Measurements from ENCODE around the gene LGR4.

LGR4 gene

DNA sequence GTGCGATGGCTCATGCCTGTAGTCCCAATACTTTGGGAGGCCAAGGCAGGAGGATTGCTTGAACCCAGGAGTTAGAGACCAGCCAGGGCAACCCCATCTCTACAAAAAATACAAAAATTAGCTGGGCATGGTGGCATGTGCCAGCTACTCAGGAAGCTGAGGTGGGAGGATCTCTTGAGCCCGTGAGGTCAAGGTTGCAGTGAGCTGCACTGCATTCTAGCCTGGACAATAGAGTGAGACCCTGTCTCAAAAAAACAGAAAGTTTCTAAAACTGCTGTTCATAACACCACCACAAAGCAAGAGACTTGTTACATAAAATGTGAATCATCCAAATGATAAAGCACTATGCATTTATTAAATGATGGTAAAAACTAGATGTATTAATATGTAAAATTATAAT is 69.4 kb downstream of the LGR4 start:
- DNase-seq (ENCODE audit: low read depth in 4 of 4, low spot score in 1 of 4) = no peak

DNA sequence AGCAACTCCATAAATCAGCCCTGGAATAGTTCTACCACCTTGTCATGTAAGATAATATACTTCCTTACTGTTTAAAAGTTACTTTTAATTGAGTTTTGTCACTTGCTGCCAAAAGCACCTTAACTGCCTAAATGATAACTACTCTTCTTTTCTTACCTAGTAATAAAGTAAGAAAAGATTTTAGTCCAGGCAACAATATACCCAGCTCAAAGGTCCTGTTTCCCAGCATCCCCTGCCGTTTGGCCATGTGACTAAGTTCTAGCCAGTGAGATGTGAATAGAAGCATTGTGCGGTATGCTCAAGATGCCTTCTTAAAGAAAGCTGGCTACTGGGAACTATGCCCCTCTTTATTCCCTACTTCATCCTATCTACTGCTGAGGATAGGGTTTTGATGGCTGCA is 70.1 kb downstream of the LGR4 start:
- DNase-seq (ENCODE audit: low read depth in 4 of 4, low spot score in 1 of 4) = no peak

DNA sequence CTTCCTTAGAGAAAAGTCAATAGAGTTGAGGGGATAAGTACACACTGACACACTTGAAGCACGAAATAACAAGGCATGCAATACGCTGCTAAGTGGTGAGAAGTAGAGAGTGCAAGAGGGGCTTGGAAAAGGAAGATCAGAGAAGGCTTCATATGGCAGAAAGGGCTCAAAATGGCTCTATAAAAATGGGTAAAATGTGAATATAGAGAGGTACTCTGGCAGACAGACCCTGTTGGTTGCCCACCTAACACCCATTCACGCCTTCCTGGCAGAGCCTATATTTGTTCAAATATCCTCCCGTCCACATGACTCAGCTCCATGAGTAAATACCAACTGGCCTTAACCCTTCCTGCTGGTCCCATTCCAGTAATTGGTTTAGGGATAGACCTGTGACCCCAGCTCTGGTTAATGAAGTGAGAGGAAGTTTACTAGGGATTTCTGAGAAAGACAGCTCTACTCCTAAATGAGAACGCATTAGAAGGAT is 70.7 kb downstream of the LGR4 start:
- no peak for DNase-seq (ENCODE audit: low read depth in 4 of 4, low spot score in 1 of 4)

- DNase-seq (ENCODE audit: low read depth in 4 of 4, low spot score in 1 of 4) = no peak
Observed at GRCh38 chr11:27401280-27401832, 71.2 kb downstream of the LGR4 start.

- no peak for DNase-seq (ENCODE audit: low read depth in 4 of 4, low spot score in 1 of 4)
Observed at GRCh38 chr11:27398400-27398770, 74.2 kb downstream of the LGR4 start.

DNA sequence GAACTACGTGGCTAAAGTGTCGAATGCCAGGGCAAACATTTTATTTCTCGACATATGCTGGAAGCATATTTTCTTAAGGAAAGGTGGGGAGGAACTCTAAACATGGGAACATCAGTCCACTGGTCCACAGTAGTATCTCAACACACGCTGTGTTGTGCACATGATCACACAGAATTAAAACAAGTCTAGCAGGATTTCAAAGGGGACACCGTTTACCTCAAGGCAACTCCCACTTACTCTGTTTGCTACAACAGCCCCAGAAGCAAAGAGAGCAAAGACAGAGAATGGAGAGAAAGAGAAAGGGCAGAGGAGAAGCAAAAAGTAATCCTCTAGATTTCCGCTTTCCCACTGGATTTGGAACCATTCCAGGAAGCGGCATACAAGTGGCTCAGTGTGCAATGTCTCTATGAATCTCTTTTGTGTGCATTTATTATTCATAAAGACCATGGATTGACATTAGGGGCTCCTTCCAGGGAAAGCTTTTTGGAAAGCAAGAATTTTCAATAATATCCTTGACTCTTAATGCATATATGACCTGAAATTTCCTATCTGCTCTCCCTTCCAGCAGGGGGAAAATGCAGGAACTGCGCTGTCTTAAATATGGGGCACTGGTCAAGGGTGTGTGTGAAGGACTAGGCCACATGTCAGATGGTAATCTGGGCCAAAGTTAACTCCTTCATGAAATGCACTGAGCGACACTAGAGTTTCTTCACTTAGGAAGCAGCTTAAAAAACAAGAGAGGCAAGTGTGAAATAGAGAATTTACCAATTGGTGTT is 74.8 kb downstream of the LGR4 start:
- DNase-seq (ENCODE audit: low read depth in 4 of 4, low spot score in 1 of 4) = no peak

DNA sequence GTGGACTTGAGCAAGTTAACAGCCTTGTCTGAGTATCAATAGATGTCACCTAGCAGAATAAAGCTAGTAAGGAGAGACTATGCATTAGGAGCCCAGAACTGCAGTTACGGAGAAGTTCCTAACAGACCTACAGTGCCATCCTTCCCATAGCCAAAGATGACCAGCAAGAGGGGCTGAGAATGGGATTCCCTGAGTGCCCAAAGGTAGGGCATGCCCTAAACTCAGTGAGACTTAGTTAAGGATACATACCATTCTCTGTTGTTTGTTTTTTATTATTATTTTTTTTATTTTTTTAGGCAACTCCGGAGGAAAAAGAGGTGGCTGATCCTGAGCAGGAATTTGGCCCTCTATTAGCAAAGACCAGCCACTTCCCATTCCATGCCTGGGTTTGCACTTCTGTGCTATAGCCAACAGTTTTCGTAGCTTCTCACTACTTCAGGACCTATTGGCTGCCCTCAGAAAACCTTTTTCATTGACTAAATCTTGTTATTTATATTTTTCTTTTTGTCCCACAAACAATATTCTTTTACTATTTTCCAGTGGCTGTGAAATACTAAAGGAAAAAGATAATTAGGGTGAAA is 76.2 kb downstream of the LGR4 start:
- DNase-seq (ENCODE audit: low read depth in 4 of 4, low spot score in 1 of 4) = no peak

DNA sequence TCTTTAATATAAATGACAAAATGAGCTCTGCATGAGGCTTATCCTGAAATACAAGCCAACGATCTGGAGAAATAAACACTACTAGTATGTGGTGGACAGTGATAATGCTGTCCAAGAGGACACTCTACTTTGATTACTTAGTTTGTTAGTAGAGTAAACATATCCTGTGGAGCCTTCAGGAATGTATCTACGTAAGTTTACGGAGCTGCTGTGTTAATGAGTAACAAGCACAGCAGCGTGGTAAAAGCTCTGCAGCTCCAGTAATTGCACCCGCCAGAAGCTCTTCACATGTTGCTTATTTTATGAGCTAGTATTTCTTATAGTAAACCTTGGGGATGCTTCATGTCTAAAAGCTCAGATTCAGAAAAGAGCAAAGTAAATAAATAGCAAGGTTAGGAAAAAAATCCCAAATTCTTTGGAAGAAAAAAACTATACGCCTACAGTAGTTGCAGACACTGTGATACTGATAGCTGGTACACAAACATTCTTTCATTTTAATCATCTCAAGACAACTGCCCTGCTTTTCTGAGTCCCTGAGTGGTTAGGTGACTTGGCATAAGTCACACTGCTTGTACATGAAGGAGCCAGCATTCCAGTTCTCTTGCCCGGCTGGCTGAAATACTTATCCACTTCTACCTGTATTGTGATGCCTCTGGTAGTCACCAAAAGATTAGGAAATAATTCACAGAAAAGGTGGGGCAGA is 76.9 kb downstream of the LGR4 start:
- no peak for DNase-seq (ENCODE audit: low read depth in 4 of 4, low spot score in 1 of 4)

DNA sequence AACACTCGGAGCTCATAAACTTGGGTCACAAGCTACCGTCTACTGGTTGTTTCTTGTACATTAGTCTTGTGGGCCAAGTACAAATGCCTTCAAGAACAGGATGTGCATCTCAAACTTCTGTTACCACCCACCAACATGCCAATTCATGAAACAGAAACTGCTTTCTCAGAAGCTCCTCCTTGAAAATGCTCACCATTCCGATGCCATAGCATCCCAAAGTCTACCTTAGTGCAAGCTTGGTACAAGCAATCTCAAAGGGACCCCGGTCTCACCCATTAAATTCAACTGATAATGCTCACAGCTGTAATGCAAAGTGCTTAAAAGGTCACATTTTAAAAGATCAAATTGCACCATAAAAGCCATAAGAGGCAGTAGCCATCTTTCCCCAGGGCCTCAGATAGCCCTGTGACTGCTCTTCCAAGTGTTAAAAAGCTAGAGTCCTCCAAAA is 77.8 kb downstream of the LGR4 start:
- DNase-seq (ENCODE audit: low read depth in 4 of 4, low spot score in 1 of 4) = no peak

- no peak for DNase-seq (ENCODE audit: low read depth in 4 of 4, low spot score in 1 of 4)
Observed at GRCh38 chr11:27392278-27393114, 80.1 kb downstream of the LGR4 start.

GRCh38 chr11:27391331-27392015 is 81.1 kb downstream of the LGR4 start:
- DNase-seq (ENCODE audit: low read depth in 4 of 4, low spot score in 1 of 4) = no peak

GRCh38 chr11:27390318-27391295 is 82.0 kb downstream of the LGR4 start:
- DNase-seq (ENCODE audit: low read depth in 4 of 4, low spot score in 1 of 4) = no peak

- no peak for DNase-seq (ENCODE audit: low read depth in 4 of 4, low spot score in 1 of 4)
Observed at GRCh38 chr11:27388869-27389268, 83.7 kb downstream of the LGR4 start.

DNA sequence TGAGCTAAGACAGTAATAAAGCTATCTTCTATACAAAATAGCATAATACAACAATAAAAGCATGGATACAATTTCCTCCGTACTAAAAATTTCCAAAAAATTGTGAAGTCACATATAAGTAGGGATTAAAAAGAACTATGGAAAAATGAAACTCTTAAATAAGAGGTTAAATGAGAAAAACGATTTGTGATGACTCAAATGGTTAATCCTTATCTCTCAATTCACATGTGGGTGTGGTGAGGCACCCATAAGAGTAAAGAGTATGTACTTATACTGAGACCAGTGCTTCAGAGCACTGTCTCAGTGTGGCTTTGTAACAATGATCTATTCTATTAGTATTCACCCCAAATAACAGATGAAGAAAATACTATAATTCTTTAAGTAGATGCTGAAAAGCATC is 84.6 kb downstream of the LGR4 start:
- DNase-seq (ENCODE audit: low read depth in 4 of 4, low spot score in 1 of 4) = no peak

DNA sequence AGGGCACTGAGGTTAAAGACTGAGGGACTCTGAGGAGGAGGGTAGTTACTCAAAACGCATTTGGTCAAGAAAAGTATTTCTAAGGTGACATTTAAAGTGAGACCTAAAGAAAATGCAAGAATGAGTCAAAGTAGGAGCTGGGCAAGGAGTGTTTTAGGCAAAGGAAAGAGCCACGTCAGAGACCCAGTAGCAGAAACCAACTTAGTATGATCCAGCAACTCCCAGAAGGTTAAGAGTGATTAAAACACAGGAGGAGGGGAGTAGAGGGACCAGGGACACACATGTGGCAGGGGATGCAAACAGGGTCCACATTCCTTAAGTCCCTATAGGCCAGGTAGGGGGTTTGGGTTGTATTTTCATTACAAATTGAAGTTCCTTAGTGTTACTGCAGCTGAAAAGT is 85.2 kb downstream of the LGR4 start:
- no peak for DNase-seq (ENCODE audit: low read depth in 4 of 4, low spot score in 1 of 4)

GRCh38 chr11:27386181-27386845 is 86.3 kb downstream of the LGR4 start:
- no peak for DNase-seq (ENCODE audit: low read depth in 4 of 4, low spot score in 1 of 4)

GRCh38 chr11:27385245-27385644 is 87.3 kb downstream of the LGR4 start:
- no peak for DNase-seq (ENCODE audit: low read depth in 4 of 4, low spot score in 1 of 4)

- DNase-seq (ENCODE audit: low read depth in 4 of 4, low spot score in 1 of 4) = no peak
Observed at GRCh38 chr11:27384227-27384626, 88.4 kb downstream of the LGR4 start.

DNA sequence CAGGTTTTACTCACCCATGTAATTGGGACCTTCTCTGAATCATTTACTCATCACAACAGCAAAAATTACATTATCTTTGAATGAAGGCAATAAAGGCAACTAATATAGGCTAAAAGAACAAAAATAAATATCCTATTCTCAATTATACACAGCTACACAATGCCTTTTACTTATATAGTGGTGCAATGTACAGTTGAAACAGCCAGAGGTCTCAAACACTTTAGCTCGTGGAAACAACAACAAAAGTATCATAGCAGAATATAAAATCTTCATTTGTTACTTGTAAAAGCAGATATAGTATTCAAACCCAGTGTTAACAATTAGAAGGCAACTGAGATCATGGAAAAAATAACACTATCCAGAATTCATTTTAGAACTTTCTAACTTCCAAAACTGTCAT is 88.9 kb downstream of the LGR4 start:
- DNase-seq (ENCODE audit: low read depth in 4 of 4, low spot score in 1 of 4) = no peak
